Fibroblast of lung (primary cell): ENCODE results near the gene XPNPEP2. TPM values are rescaled to one million over a fixed set of nuclear protein-coding genes. Genes with fewer than 3 reads are reported as not detected.

Source experiments
- DNase-seq, 2 donors: peaks; one replicate each; pipeline versions ENCODE4 v3.0.0 to v3.0.0-alpha.2; 2010; ENCODE audit warnings: low read depth in 2 of 2
- H2AFZ ChIP-seq: 2 replicates; pipeline ENCODE4 v1.5.1; 2012; ENCODE audit warnings: low read length, control low read depth, inconsistent platforms
- H3K27ac ChIP-seq: 2 replicates; pipeline ENCODE4 v1.5.1; 2011; ENCODE audit warnings: low read length, control low read depth; ENCODE audit not compliant: insufficient read depth
- H3K27me3 ChIP-seq: 2 replicates; pipeline ENCODE4 v1.5.1; 2011; ENCODE audit warnings: mild to moderate bottlenecking, low read length; ENCODE audit not compliant: control insufficient read depth, insufficient read depth
- H3K36me3 ChIP-seq: 2 replicates; pipeline ENCODE4 v1.5.1; 2011; ENCODE audit warnings: low read length; ENCODE audit not compliant: control insufficient read depth, insufficient read depth
- H3K4me1 ChIP-seq: 2 replicates; pipeline ENCODE4 v1.5.1; 2011; ENCODE audit warnings: low read length; ENCODE audit not compliant: control insufficient read depth, insufficient read depth; ENCODE audit errors: extremely low read depth
- H3K4me2 ChIP-seq: 2 replicates; pipeline ENCODE4 v1.5.1; 2011; ENCODE audit warnings: low read length, control low read depth; ENCODE audit not compliant: insufficient read depth; ENCODE audit errors: extremely low read depth
- H3K4me3 ChIP-seq, 4 experiments: fragments of 200-600 bp in 1 of 4; sonication (generic) in 1 of 4; replicated peaks in 1 of 4; 2 replicates each; pipeline ENCODE4 v1.5.1; 2011 to 2016; ENCODE audit warnings: low read length in 4 of 4, low read depth in 3 of 4, mild to moderate bottlenecking in 3 of 4, control low read depth in 2 of 4, inconsistent platforms in 1 of 4, mixed read lengths in 1 of 4; ENCODE audit not compliant: insufficient read depth in 1 of 4; ENCODE audit errors: control extremely low read depth in 1 of 4
- H3K79me2 ChIP-seq: 2 replicates; pipeline ENCODE4 v1.5.1; 2012; ENCODE audit warnings: mild to moderate bottlenecking, low read length, inconsistent platforms; ENCODE audit not compliant: control insufficient read depth, insufficient read depth
- H3K9ac ChIP-seq: 2 replicates; pipeline ENCODE4 v1.5.1; 2011; ENCODE audit warnings: mild to moderate bottlenecking, low read length, control low read depth; ENCODE audit not compliant: insufficient read depth
- H3K9me3 ChIP-seq: 2 replicates; pipeline ENCODE4 v1.5.1; 2012; ENCODE audit warnings: low read depth, low read length; ENCODE audit not compliant: control insufficient read depth, insufficient read depth
- H4K20me1 ChIP-seq: 2 replicates; pipeline ENCODE4 v1.5.1; 2011; ENCODE audit warnings: low read length; ENCODE audit not compliant: control insufficient read depth, insufficient read depth; ENCODE audit errors: extremely low read depth
- CTCF ChIP-seq, 2 donors: IDR thresholded peaks in 1 of 2; conservative IDR thresholded peaks in 1 of 2; 1 replicate in 1 of 2; 2 replicates in 1 of 2; pipeline ENCODE4 v1.5.1; 2011 to 2012; ENCODE audit warnings: low read length in 2 of 2, control low read depth in 1 of 2, inconsistent platforms in 1 of 2, low read depth in 1 of 2, mild to moderate bottlenecking in 1 of 2
- EZH2 ChIP-seq: IDR thresholded peaks from 2 replicates; pipeline ENCODE4 v1.5.1; 2012; ENCODE audit warnings: low read length, control low read depth, mild to moderate bottlenecking; ENCODE audit errors: missing control alignments
- polyA plus RNA-seq, 2 donors: library from polyadenylated mRNA; depleted of rRNA in 1 of 2; stranded (reverse) in 1 of 2; unstranded in 1 of 2; fragments of >200 nt; gene quantifications; 2 replicates each; pipeline ENCODE4 v1.2.1, GENCODE V29; 2011 to 2012; ENCODE audit warnings: missing spikeins in 1 of 2
- total RNA-seq: library from RNA; depleted of rRNA; stranded (reverse); fragments of >200 nt; gene quantifications from 2 replicates; pipeline ENCODE4 v1.2.1, GENCODE V29; 2014

Gene XPNPEP2
- total and polyA plus RNA-seq, 2 donors (not counting 1 experiment from before 2014, with no cell fraction given) = 0.16 to 0.17 TPM

DNA sequence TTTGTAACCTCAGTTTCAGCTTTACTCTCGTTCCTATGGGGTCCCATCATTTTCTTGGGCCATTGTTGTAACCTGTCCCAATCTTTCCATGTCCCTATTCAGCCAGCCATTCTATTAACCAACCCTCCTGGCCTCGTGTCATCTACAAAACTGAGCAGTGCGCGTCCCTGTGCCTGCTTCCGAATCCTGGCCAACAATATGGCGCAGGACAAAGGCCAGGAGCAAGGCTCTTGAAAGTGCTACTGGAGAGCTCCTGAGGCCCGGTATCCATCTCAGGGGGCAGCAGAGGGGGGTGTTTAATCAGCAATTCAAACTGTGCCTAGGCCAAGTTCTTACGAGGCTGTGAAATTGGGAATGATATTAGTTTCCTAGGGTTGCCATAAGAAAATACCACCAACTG is 42.8 kb upstream of the XPNPEP2 start:
- Histone ChIP-seq H4K20me1 (no peaks in the 10 kb centered on the region), H3K9ac (no peak overlapping the region), H3K27ac (no peak overlapping the region), H3K4me2 (no peak overlapping the region), H3K27me3 (no peaks in the 10 kb centered on the region), H3K4me3 (no peak overlapping the region), H3K79me2 (no peaks in the 10 kb centered on the region), H2AFZ (no peak overlapping the region), H3K9me3 (no peaks in the 10 kb centered on the region), H3K4me1 (no peaks in the 10 kb centered on the region), H3K36me3 (no peaks in the 10 kb centered on the region)
- TF ChIP-seq EZH2 = no peak
- no peak for TF ChIP-seq CTCF (conservative IDR thresholded peaks at IDR 0.05 in 1 of 2, IDR thresholded peaks at IDR 0.05 in 1 of 2; ENCODE audit: low read depth in 1 of 2, low read length in 2 of 2)
- no peak for DNase-seq

DNA sequence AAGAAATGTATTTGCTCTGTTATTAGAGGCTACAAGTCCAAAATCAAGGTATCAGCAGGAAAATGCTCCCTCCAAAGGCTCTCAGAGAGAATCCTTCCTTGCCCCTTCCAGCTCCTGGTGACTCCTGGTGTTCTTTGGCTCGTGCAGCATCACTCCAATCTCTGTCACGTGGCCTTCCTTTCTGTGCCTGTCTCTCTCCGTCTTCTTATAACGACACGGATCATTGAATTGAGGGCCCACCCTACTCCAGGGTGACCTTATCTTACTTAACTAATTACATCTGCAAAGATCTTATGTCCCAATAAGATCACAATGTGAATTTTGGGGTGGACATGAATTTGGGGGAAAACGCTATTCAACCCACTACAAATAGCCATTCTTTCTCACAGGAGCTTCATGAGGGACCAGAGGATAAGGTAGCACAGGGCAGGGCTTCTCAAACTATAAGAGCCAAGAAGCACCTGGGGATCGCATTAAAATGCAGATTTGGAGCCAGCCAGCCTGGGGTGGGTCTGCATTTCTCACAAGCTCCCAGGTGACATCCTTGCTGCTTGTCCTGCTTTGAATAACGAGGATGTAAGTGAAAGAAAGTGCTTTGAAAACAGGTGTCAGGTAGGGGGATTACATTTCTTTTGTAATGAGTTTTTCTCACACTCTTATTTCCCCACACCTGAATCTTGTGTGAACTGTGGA is 42.2 kb upstream of the XPNPEP2 start:
- DNase-seq = no peak
- TF ChIP-seq CTCF (conservative IDR thresholded peaks at IDR 0.05 in 1 of 2, IDR thresholded peaks at IDR 0.05 in 1 of 2; ENCODE audit: low read depth in 1 of 2, low read length in 2 of 2) = no peak
- no peak for TF ChIP-seq EZH2
- H2AFZ ChIP-seq = no peak overlapping the region
- H3K4me3 ChIP-seq = no peak overlapping the region
- H3K27me3 ChIP-seq = no peaks in the 10 kb centered on the region
- H3K36me3 ChIP-seq = no peaks in the 10 kb centered on the region
- H3K27ac ChIP-seq = no peak overlapping the region
- H4K20me1 ChIP-seq = no peaks in the 10 kb centered on the region
- no peaks in the 10 kb centered on the region for H3K9me3 ChIP-seq
- H3K4me1 ChIP-seq = no peaks in the 10 kb centered on the region
- no peak overlapping the region for H3K4me2 ChIP-seq
- H3K9ac ChIP-seq = no peak overlapping the region
- no peaks in the 10 kb centered on the region for H3K79me2 ChIP-seq

DNA sequence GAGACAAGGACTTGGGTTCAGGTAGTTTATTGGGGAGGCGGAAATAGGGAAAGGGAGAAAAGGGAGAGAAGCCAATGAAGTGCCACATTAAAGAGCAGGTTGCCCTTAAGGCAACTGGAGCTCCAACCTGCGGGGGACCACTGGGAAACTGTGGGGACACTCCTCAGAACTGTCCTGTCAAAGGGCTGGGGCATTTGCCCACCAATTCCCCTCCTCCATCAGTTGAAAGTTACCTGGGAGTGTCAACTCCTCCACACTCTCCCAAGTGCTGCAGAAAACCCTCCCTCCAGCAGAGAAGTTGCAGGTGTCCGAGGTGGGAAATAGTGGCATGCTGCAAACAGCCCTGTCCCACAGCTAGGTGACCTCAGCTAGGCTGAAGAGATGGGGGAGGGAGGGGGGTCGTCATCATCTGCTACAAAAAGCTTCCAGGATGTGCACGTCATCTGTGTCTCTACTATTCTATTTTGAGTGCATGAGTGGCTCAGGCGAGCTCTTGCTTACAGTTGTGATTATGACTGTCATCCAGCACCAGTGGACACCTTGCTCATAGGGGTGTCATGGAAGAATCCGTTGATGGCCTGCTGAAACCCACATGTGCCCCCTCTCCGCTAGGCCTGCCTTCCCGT is 41.5 kb upstream of the XPNPEP2 start:
- no peak overlapping the region for H3K4me3 ChIP-seq
- DNase-seq = no peak
- H3K9ac ChIP-seq = no peak overlapping the region
- no peak for TF ChIP-seq CTCF (conservative IDR thresholded peaks at IDR 0.05 in 1 of 2, IDR thresholded peaks at IDR 0.05 in 1 of 2; ENCODE audit: low read depth in 1 of 2, low read length in 2 of 2)
- H3K9me3 ChIP-seq = no peaks in the 10 kb centered on the region
- H3K27ac ChIP-seq = no peak overlapping the region
- no peaks in the 10 kb centered on the region for H3K36me3 ChIP-seq
- no peak overlapping the region for H3K4me2 ChIP-seq
- no peaks in the 10 kb centered on the region for H3K27me3 ChIP-seq
- no peaks in the 10 kb centered on the region for H3K4me1 ChIP-seq
- H2AFZ ChIP-seq = no peak overlapping the region
- no peaks in the 10 kb centered on the region for H4K20me1 ChIP-seq
- no peaks in the 10 kb centered on the region for H3K79me2 ChIP-seq
